K562 (cell line): ENCODE measurements around the gene PLPPR2. TPM values are rescaled to one million over a fixed set of nuclear protein-coding genes. Genes with fewer than 3 reads are reported as not detected.

Experiments used
- ATF6 ChIP-seq: sonication (generic); formaldehyde crosslinking; IDR thresholded peaks from 2 replicates; pipeline ENCODE4 v1.4.0; 2020; ENCODE audit warnings: mild to moderate bottlenecking, missing genetic modification reagents
- BRF1 ChIP-seq: IDR thresholded peaks from 3 replicates; pipeline ENCODE4 v1.6.1; 2011; ENCODE audit warnings: borderline replicate concordance, mild to moderate bottlenecking; ENCODE audit not compliant: insufficient read length; ENCODE audit errors: extremely low read depth
- CHD7 ChIP-seq: fragments of 200-600 bp; sonication (generic); IDR thresholded peaks from one replicate; pipeline ENCODE4 v1.6.1; 2012; ENCODE audit warnings: mild to moderate bottlenecking, low read depth, low read length, inconsistent platforms
- ETV5 ChIP-seq: sonication (generic); formaldehyde crosslinking; IDR thresholded peaks from 2 replicates; pipeline ENCODE4 v1.4.0; 2020; ENCODE audit warnings: low read depth, mild to moderate bottlenecking, missing genetic modification reagents
- FOXK1 ChIP-seq: sonication (generic); formaldehyde crosslinking; IDR thresholded peaks from 2 replicates; pipeline ENCODE4 v1.8.0; 2022; ENCODE audit warnings: missing genetic modification reagents, mild to moderate bottlenecking, borderline replicate concordance
- HCFC1 ChIP-seq: IDR thresholded peaks from 2 replicates; pipeline ENCODE4 v1.6.1; 2012; ENCODE audit warnings: low read depth, low read length, improper control_type of control experiment
- MCM2 ChIP-seq: fragments of 450-650 bp; IDR thresholded peaks from 2 replicates; pipeline ENCODE4 v1.6.1; 2017; ENCODE audit warnings: low read depth, mild to moderate bottlenecking
- PYGO2 ChIP-seq: fragments of 450-650 bp; IDR thresholded peaks from 2 replicates; pipeline ENCODE4 v1.6.1; 2016; ENCODE audit warnings: mild to moderate bottlenecking, missing genetic modification characterization, moderate library complexity, missing compliant biosample characterization
- SIN3A ChIP-seq, 2 experiments: fragments of 150-350 bp in 1 of 2; IDR thresholded peaks; 2 replicates each; pipeline ENCODE4 v1.6.1; 2011 to 2016; ENCODE audit warnings: borderline replicate concordance in 2 of 2, low read depth in 2 of 2, low read length in 2 of 2, mild to moderate bottlenecking in 2 of 2, moderate library complexity in 2 of 2; ENCODE audit not compliant: control insufficient read depth in 1 of 2
- SP1 ChIP-seq: sonication (generic); formaldehyde crosslinking; IDR thresholded peaks from 2 replicates; pipeline ENCODE4 v1.8.1; 2022; ENCODE audit warnings: mild to moderate bottlenecking, missing genetic modification reagents
- STAT5A ChIP-seq: IDR thresholded peaks from 2 replicates; pipeline ENCODE4 v1.6.1; 2012; ENCODE audit warnings: low read length, inconsistent platforms, borderline replicate concordance
- TSC22D4 ChIP-seq: fragments of 450-650 bp; IDR thresholded peaks from 2 replicates; pipeline ENCODE4 v1.6.1; 2016; ENCODE audit warnings: missing genetic modification characterization, missing biosample characterization, control low read depth
- polyA plus RNA-seq, 8 experiments: library from polyadenylated mRNA; depleted of rRNA in 4 of 8; stranded (reverse) in 5 of 8; unstranded in 3 of 8; fragments of >200 nt; fragmentation: Nextera tagmentation in 2 of 8; fragmentation: Illumina TruSeq in 1 of 8; extraction: Ambion mirVana in 2 of 8; extraction: Trizol in 1 of 8; gene quantifications; 2 replicates each; pipeline versions ENCODE4 v1.2.1 to v1.2.3, GENCODE V29; 2011 to 2014; ENCODE audit warnings: inconsistent platforms in 1 of 8, missing spikeins in 1 of 8
- total RNA-seq, 7 experiments: library from RNA; depleted of rRNA in 6 of 7; stranded (reverse); fragments of >200 nt in 6 of 7; fragmentation: Illumina TruSeq in 2 of 7; extraction: Trizol in 2 of 7; gene quantifications; 2 replicates each; pipeline versions ENCODE4 v1.2.1 to v1.2.3, GENCODE V29; 2011 to 2021; ENCODE audit warnings: low replicate concordance in 1 of 7
- TF ChIP-seq, protein P1 (sequence below): fragments of 250-450 bp; sonication (Bioruptor Pico); IDR thresholded peaks from 2 replicates; pipeline ENCODE4 v1.6.1; 2021; ENCODE audit warnings: mild to moderate bottlenecking

PLPPR2 gene
- total and polyA plus RNA-seq, 9 of the 15 experiments (the other 6 are each of a cell fraction or from before 2014, with no cell fraction given): 0.49 to 15.9 (median 3.4) TPM

GRCh38 chr19:11382898-11383705 is 27.9 kb downstream of the PLPPR2 start (continued):
- TF ChIP-seq SIN3A (IDR thresholded peaks at IDR 0.05; ENCODE audit: borderline replicate concordance in 2 of 2, control insufficient read depth in 1 of 2, low read depth in 2 of 2, low read length in 2 of 2) (peak; percentile 85 to 94; a peak in 2 of 4 replicates), BRF1 (no peak), SP1 (CRISPR knock-in tag) (peak; percentile 2; the same call in 1 of the 2 replicates), FOXK1 (CRISPR knock-in tag) (0 out of 2 replicates have a peak, but pooled peaks have one; percentile 18), MCM2 (no peak), ATF6 (CRISPR knock-in tag) (peak; percentile 65; the same call in 1 of the 2 replicates), ETV5 (peak; percentile 23; the same call in 1 of the 2 replicates), HCFC1 (peak; percentile 46), TSC22D4 (no peak), STAT5A (no peak), CHD7 (no peak), PYGO2 (tag) (no peak)
- TF ChIP-seq, protein P1, sequence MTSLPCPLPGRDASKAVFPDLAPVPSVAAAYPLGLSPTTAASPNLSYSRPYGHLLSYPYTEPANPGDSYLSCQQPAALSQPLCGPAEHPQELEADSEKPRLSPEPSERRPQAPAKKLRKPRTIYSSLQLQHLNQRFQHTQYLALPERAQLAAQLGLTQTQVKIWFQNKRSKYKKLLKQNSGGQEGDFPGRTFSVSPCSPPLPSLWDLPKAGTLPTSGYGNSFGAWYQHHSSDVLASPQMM (CRISPR knock-in tag): no peak
